CD4-positive, CD25-positive, alpha-beta regulatory T cell (primary cell): ENCODE measurements around the gene MCCC1. TPM values are rescaled to one million over a fixed set of nuclear protein-coding genes. Genes with fewer than 3 reads are reported as not detected.
A peak's percentile ranks its signal among the peaks of the same experiment; 100 is the strongest.
"Not testable (repeated sequence)": the region's sequence is repeated elsewhere in the genome, so short reads cannot be mapped to it uniquely, and the experiment has no call there.

Source experiments
- ATAC-seq, 2 donors: fragments of 150-1000 bp; cut with Tn5 transposase; one replicate each; pipeline ENCODE4 v1.10.0; 2021; ENCODE audit warnings: low read depth in 2 of 2, moderate number of reproducible peaks in 2 of 2, moderate library complexity in 1 of 2
- DNase-seq, 3 donors: peaks; one replicate each; pipeline versions ENCODE4 v3.0.0 to v3.0.0-alpha.2; 2012 to 2022; ENCODE audit warnings: mixed read lengths in 1 of 3
- H3K27ac ChIP-seq: one replicate; pipeline ENCODE4 v1.7.0; 2013; ENCODE audit warnings: mild to moderate bottlenecking, low read length; ENCODE audit not compliant: insufficient read depth, poor library complexity, severe bottlenecking
- H3K27me3 ChIP-seq: one replicate; pipeline ENCODE4 v1.7.0; 2013; ENCODE audit warnings: low read length; ENCODE audit not compliant: control insufficient read depth, insufficient read depth
- H3K36me3 ChIP-seq: one replicate; pipeline ENCODE4 v1.7.0; 2013; ENCODE audit warnings: mild to moderate bottlenecking, low read length, moderate library complexity; ENCODE audit not compliant: control insufficient read depth, insufficient read depth
- H3K4me1 ChIP-seq: 2 replicates; pipeline ENCODE4 v1.7.0; 2013; ENCODE audit warnings: mild to moderate bottlenecking, low read length; ENCODE audit not compliant: insufficient read depth, control insufficient read depth, poor library complexity, severe bottlenecking
- H3K4me3 ChIP-seq: one replicate; pipeline ENCODE4 v1.7.0; 2013; ENCODE audit warnings: low read depth, mild to moderate bottlenecking, low read length, moderate library complexity
- H3K9me3 ChIP-seq, 2 experiments: 1 replicate in 1 of 2; 2 replicates in 1 of 2; pipeline ENCODE4 v1.7.0; 2013; ENCODE audit warnings: low read length in 2 of 2, mild to moderate bottlenecking in 1 of 2, moderate library complexity in 1 of 2; ENCODE audit not compliant: control insufficient read depth in 2 of 2
- H3K27ac Mint-ChIP-seq, 3 donors: one replicate each; pipeline ENCODE4 v1.8.0; 2020 to 2022; ENCODE audit warnings: mild to moderate bottlenecking in 3 of 3, mixed read lengths in 3 of 3, moderate library complexity in 2 of 3
- H3K27me3 Mint-ChIP-seq: one replicate; pipeline ENCODE4 v1.8.0; 2022; ENCODE audit warnings: mild to moderate bottlenecking, mixed read lengths
- H3K36me3 Mint-ChIP-seq: one replicate; pipeline ENCODE4 v1.8.0; 2020; ENCODE audit warnings: mixed read lengths
- H3K4me1 Mint-ChIP-seq, 4 donors: one replicate each; pipeline ENCODE4 v1.8.0; 2020 to 2022; ENCODE audit warnings: mixed read lengths in 4 of 4, mild to moderate bottlenecking in 1 of 4
- H3K4me3 Mint-ChIP-seq, 4 donors: one replicate each; pipeline ENCODE4 v1.8.0; 2020 to 2022; ENCODE audit warnings: mild to moderate bottlenecking in 4 of 4, mixed read lengths in 4 of 4, moderate library complexity in 3 of 4
- H3K9me3 Mint-ChIP-seq, 7 donors: one replicate each; pipeline ENCODE4 v1.8.0; 2020 to 2022; ENCODE audit warnings: mixed read lengths in 7 of 7, mild to moderate bottlenecking in 3 of 7, moderate library complexity in 2 of 7
- polyA plus RNA-seq, 4 donors: library from polyadenylated mRNA; unstranded; fragments of 300-500 nt; fragmentation: Illumina TruSeq; gene quantifications; one replicate each; pipeline ENCODE4 v1.2.3, GENCODE V29; 2021
- total RNA-seq: library from RNA; stranded (reverse); gene quantifications from one replicate; pipeline ENCODE4 v1.2.3, GENCODE V29; 2022

MCCC1 gene
- total and polyA plus RNA-seq, 5 donors from 2014 or later, result 22.1 to 27.7 (median 23.5) TPM

DNA sequence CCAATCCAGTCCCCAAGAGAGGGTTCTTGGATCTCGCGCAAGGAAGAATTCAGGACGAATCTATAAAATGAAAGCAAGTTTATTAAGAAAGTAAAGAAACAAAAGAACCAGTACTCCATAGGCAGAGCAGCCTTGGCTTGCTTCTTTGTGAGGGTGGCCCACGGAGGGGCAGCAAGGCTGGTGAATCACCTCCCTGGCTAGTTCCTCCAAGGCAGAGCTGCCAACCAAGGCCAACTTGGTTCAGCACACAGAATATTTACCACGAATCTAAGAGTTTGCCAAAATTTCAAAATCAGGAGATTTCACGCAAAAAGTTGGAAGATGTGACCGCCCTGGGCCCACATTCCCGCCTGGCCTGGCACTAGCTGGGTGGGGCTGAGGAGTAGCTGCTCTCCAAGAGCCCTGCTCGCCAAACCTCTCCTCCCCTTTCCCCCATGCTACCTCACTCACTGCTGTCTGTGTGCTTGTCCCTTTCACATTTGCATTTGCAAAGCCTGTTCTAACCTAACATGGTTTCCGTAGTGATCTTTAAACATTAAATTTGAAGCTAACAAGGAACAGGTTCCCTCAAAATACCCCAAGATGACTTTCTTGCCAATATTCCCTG lies 92.8 kb downstream of the MCCC1 start:
- Mint-ChIP-seq H3K4me3 (no peak overlapping the region), H3K27me3 (no peaks in the 10 kb centered on the region), H3K36me3 (peaks cover 12% of the 10 kb centered on the region), H3K4me1 (no peaks in the 10 kb centered on the region), H3K27ac (no peak overlapping the region), H3K9me3 (no peaks in the 10 kb centered on the region)
- DNase-seq, result no peak
- no peaks in the 10 kb centered on the region for H3K27me3 ChIP-seq
- H3K4me3 ChIP-seq, result no peak overlapping the region
- H3K36me3 ChIP-seq, result no peaks in the 10 kb centered on the region
- no peaks in the 10 kb centered on the region for H3K9me3 ChIP-seq
- H3K27ac ChIP-seq, result no peak overlapping the region
- no peaks in the 10 kb centered on the region for H3K4me1 ChIP-seq
- ATAC-seq, result no peak

DNA sequence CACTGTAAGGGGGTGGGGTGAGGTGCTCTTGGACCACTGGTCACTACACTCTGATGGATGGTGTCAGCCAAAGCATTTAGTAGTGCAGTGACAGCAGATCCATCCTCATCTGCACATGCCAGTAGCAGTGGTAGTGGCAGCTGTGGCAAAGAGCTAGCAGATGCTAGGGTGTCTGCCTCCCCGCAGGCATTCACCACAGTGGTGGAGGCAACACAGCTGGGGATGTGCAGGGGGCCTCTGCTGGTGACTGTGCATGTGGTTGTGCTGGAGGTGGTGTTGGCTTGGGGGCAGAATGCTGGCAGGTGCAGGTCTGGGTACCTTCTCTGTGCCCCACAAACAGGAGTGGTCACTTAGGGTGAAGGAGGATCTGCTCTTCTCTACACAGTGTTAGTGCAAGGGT lies 99.5 kb downstream of the MCCC1 start:
- no peaks in the 10 kb centered on the region for H3K27me3 ChIP-seq
- peaks cover 12% of the 10 kb centered on the region for H3K27me3 Mint-ChIP-seq
- no peak overlapping the region for H3K27ac Mint-ChIP-seq

DNA sequence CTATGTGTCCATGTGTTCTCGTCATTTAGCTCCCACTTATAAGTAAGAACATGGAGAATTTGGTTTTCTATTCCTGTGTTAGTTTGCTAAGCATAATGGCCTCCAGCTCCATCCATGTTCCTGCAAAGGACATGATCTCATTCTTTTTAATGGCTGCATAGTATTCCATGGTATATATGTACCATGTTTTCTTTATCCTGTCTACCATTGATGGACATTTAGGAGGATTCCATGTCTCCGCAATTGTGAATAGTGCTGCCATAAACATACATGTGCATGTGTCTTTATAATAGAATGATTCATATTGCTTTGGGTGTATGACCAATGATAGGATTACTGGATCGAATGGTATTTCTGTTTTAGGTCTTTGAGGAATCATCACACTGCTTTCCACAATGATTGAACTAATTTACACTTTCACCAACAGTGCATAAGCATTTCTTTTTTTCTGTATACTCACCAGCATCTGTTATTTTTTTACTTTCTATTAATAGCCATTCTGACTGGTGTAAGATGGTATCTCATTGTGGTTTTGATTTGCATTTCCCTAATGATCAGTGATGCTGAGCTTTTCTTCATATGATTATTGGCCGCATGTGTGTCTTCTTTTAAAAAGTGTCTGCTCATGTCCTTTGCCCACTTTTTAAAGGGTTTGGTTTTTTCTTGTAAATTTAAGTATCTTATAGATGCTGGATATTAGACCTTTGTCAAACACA lies 105.7 kb downstream of the MCCC1 start:
- H3K9me3 ChIP-seq, H3K4me1 ChIP-seq, H3K27ac ChIP-seq, H3K9me3 Mint-ChIP-seq, H3K4me3 Mint-ChIP-seq, H3K4me3 ChIP-seq, H3K36me3 Mint-ChIP-seq, H3K27me3 ChIP-seq, ATAC-seq, H3K36me3 ChIP-seq, H3K27me3 Mint-ChIP-seq, DNase-seq, H3K4me1 Mint-ChIP-seq: not testable (repeated sequence)
- peak overlapping the region in 1 of 3 donors; percentile 29 for H3K27ac Mint-ChIP-seq

More for the DNA sequence above, 99.5 kb downstream of the MCCC1 start:
- Histone ChIP-seq H3K36me3 (no peaks in the 10 kb centered on the region), H3K27ac (no peak overlapping the region), H3K9me3 (no peaks in the 10 kb centered on the region), H3K4me1 (no peaks in the 10 kb centered on the region), H3K4me3 (no peak overlapping the region)
- Mint-ChIP-seq H3K36me3 (peaks cover 3% of the 10 kb centered on the region), H3K4me3 (no peak overlapping the region), H3K9me3 (peaks cover 0 to 5% (median 2%) of the 10 kb centered on the region in 7 donors), H3K4me1 (no peaks in the 10 kb centered on the region)
- no peak for DNase-seq
- ATAC-seq, result no peak

DNA sequence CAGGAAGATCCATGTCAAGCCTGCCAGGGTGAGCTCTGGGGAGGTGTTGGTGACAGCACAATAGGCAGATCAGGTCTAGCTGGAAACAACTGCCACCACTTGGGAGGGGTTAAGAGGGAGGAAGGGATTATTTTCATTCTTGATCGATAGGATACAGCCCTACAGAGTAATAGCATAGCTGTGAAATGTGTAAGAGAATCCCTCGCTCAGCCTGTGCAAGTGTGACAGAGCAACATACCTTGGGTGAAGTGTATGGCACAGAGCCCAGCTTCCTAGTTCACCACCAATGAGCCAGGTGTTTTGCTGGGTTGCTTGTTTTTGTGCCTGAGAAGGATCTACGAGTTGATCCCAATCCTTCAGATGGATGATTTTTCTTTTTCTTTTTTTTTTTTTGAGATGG lies 109.7 kb downstream of the MCCC1 start:
- H3K4me1 ChIP-seq, result no peaks in the 10 kb centered on the region
- ATAC-seq, result no peak
- H3K36me3 Mint-ChIP-seq, result no peaks in the 10 kb centered on the region
- H3K36me3 ChIP-seq, result no peaks in the 10 kb centered on the region
- H3K4me3 ChIP-seq, result no peak overlapping the region
- no peaks in the 10 kb centered on the region for H3K9me3 ChIP-seq
- DNase-seq, result no peak
- H3K4me3 Mint-ChIP-seq, result no peak overlapping the region
- H3K27me3 Mint-ChIP-seq, result no peaks in the 10 kb centered on the region
- H3K9me3 Mint-ChIP-seq, result peaks cover 0 to 4% (median 2%) of the 10 kb centered on the region in 7 donors
- H3K27ac Mint-ChIP-seq, result no peak overlapping the region
- H3K27ac ChIP-seq, result no peak overlapping the region
- H3K27me3 ChIP-seq, result no peaks in the 10 kb centered on the region
- peaks cover 6 to 9% (median 7%) of the 10 kb centered on the region in 4 donors for H3K4me1 Mint-ChIP-seq

DNA sequence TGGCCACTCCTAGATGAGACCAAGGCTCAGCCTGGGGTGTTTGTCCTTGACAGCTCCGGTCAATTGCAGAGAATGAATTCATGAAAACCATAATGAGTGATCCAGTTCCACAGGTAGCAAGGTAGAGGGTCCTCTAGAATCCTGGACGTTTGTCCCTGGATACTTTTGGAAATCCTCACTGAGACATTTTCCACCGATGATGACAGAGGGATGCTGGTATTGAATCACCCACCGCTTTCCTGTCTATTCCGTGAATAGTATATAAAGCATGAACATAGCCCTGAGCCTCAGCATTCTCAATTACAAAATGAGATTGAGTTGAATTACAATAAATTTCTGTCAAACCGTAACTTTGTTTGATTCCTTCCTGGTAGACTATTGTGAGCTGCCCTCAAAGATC lies 113.3 kb downstream of the MCCC1 start:
- Histone ChIP-seq H3K27me3 (no peaks in the 10 kb centered on the region), H3K4me3 (no peak overlapping the region), H3K36me3 (no peaks in the 10 kb centered on the region), H3K27ac (no peak overlapping the region), H3K9me3 (no peaks in the 10 kb centered on the region), H3K4me1 (peaks cover 6% of the 10 kb centered on the region)
- peaks cover 0 to 5% (median 0%) of the 10 kb centered on the region in 4 donors for H3K4me1 Mint-ChIP-seq
- H3K9me3 Mint-ChIP-seq, result no peaks in the 10 kb centered on the region
- H3K4me3 Mint-ChIP-seq, result no peak overlapping the region
- DNase-seq, result no peak
- H3K27me3 Mint-ChIP-seq, result no peaks in the 10 kb centered on the region
- ATAC-seq, result no peak
- H3K36me3 Mint-ChIP-seq, result no peaks in the 10 kb centered on the region
- no peak overlapping the region for H3K27ac Mint-ChIP-seq

DNA sequence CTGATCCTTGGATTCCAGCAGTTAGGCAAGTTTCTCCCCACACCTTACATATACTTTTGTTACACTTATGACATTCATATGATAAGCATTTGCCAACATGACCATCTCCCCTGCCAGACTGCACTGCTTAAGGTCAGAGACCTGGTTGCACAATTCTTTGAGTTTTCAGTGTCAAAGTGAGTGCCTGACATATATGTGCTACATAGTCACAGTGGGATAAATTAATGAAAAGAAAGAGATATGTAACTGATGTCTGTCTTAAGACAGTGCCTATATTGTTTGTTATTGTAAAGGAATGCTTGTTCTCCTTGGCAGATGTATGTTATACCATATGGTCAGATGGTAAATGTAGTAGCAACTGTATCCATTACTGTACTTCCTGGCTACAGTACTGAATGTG lies 115.4 kb downstream of the MCCC1 start:
- Histone ChIP-seq H3K4me1 (peaks cover 17% of the 10 kb centered on the region), H3K36me3 (no peaks in the 10 kb centered on the region), H3K27ac (no peak overlapping the region), H3K27me3 (no peaks in the 10 kb centered on the region), H3K9me3 (no peaks in the 10 kb centered on the region), H3K4me3 (no peak overlapping the region)
- no peaks in the 10 kb centered on the region for H3K27me3 Mint-ChIP-seq
- no peak overlapping the region for H3K27ac Mint-ChIP-seq
- peaks cover 6 to 16% (median 7%) of the 10 kb centered on the region in 4 donors for H3K4me1 Mint-ChIP-seq
- peaks cover 0 to 3% (median 0%) of the 10 kb centered on the region in 7 donors for H3K9me3 Mint-ChIP-seq
- DNase-seq (no peak), ATAC-seq (no peak)
- no peak overlapping the region for H3K4me3 Mint-ChIP-seq
- no peaks in the 10 kb centered on the region for H3K36me3 Mint-ChIP-seq

DNA sequence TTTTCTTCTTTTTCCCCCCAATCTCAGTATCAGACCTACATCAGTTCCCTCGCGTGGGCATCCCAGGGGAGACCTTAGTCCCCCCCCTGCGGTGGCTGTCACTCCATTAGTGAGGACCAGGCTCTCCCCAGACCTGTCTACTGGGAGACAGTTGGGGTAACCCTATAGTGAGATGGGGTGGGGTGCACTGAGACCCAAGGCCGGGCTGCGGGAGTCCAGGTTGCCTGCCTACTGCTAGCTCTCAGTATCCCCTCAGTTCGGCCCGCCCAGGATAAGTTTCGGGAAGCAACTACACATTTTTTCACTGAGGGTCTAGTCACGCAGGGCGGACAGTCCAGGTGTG lies 118.3 kb downstream of the MCCC1 start:
- peaks cover 23% of the 10 kb centered on the region for H3K4me1 ChIP-seq
- peak overlapping the region in 1 of 3 donors; percentile 92 for H3K27ac Mint-ChIP-seq
- no peaks in the 10 kb centered on the region for H3K36me3 ChIP-seq
- H3K4me3 ChIP-seq, result peak overlapping the region; percentile 64
- DNase-seq (no peak), ATAC-seq (no peak)
- peak overlapping the region in 2 of 4 donors; percentile 85 to 90 for H3K4me3 Mint-ChIP-seq
- no peaks in the 10 kb centered on the region for H3K9me3 ChIP-seq
- H3K27ac ChIP-seq, result peak overlapping the region; percentile 77
- no peaks in the 10 kb centered on the region for H3K27me3 ChIP-seq
- peaks cover 0 to 3% (median 0%) of the 10 kb centered on the region in 7 donors for H3K9me3 Mint-ChIP-seq
- no peaks in the 10 kb centered on the region for H3K27me3 Mint-ChIP-seq
- peaks cover 18 to 38% (median 27%) of the 10 kb centered on the region in 4 donors for H3K4me1 Mint-ChIP-seq
- H3K36me3 Mint-ChIP-seq, result no peaks in the 10 kb centered on the region
